Brain microvascular endothelial cell (primary cell): Measurements from ENCODE around the gene PAX2.

Experiments
- DNase-seq: peaks from one replicate; pipeline ENCODE4 v3.0.0-alpha.2; 2020
- H3K27ac ChIP-seq: fragments of 250-450 bp; sonication (Bioruptor Pico); 2 replicates; pipeline ENCODE4 v1.5.1; 2020; ENCODE audit warnings: mild to moderate bottlenecking, moderate library complexity
- H3K27me3 ChIP-seq: fragments of 250-450 bp; sonication (Bioruptor Pico); replicated peaks from 2 replicates; pipeline ENCODE4 v1.5.1; 2020; ENCODE audit warnings: mild to moderate bottlenecking
- H3K36me3 ChIP-seq: fragments of 250-450 bp; sonication (Bioruptor Pico); replicated peaks from 2 replicates; pipeline ENCODE4 v1.5.1; 2020; ENCODE audit warnings: mild to moderate bottlenecking
- H3K4me3 ChIP-seq: 2 replicates; pipeline ENCODE4 v1.5.1; 2011; ENCODE audit warnings: low read depth, mild to moderate bottlenecking, control low read depth, low read length, moderate library complexity
- in situ Hi-C: cut with HindIII; loops from 2 replicates; pipeline ENCODE4 v1.10.0; 2017; ENCODE audit warnings: low sequenced_read_pairs, low pct_ligation_motif_present
- TF ChIP-seq, protein P1 (sequence below): IDR thresholded peaks from 2 replicates; pipeline ENCODE4 v1.5.1; 2011; ENCODE audit warnings: low read depth, mild to moderate bottlenecking, moderate library complexity, low read length, control low read depth, inconsistent platforms; ENCODE audit errors: missing control alignments

PAX2 gene

DNA sequence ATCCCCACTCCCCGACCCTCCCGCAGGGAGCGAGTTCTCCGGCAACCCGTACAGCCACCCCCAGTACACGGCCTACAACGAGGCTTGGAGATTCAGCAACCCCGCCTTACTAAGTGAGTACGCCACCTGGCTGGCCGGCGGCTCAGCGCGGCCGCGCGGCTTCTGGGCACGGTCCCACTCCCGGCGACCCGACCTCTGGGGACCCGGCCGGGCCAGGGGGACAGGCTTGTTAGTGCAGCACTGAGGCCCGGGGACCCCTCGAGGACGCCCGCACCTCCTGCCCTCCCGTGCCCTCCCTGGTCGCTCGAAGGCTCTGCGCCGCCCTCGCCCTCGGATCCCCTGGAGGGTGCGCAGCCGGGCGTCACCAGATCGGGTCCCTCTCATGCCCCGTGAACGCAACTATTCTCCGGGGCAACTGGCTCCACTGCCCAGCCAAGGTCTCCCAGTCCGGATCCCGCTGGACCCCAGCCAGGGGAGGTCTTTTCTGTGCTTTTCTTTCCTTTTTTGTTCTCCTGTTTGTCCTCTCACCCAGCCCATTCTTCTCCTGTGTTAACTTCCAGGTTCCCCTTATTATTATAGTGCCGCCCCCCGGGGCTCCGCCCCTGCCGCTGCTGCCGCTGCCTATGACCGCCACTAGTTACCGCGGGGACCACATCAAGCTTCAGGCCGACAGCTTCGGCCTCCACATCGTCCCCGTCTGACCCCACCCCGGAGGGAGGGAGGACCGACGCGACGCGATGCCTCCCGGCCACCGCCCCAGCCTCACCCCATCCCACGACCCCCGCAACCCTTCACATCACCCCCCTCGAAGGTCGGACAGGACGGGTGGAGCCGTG, 81.8 kb downstream of the PAX2 start:
- no peak for DNase-seq
- in situ Hi-C loops: no loop called here
- TF ChIP-seq, protein P1, sequence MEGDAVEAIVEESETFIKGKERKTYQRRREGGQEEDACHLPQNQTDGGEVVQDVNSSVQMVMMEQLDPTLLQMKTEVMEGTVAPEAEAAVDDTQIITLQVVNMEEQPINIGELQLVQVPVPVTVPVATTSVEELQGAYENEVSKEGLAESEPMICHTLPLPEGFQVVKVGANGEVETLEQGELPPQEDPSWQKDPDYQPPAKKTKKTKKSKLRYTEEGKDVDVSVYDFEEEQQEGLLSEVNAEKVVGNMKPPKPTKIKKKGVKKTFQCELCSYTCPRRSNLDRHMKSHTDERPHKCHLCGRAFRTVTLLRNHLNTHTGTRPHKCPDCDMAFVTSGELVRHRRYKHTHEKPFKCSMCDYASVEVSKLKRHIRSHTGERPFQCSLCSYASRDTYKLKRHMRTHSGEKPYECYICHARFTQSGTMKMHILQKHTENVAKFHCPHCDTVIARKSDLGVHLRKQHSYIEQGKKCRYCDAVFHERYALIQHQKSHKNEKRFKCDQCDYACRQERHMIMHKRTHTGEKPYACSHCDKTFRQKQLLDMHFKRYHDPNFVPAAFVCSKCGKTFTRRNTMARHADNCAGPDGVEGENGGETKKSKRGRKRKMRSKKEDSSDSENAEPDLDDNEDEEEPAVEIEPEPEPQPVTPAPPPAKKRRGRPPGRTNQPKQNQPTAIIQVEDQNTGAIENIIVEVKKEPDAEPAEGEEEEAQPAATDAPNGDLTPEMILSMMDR: peak; percentile 25
- Histone ChIP-seq H3K4me3 (no peak overlapping the region), H3K27me3 (peaks cover 94% of the 10 kb centered on the region), H3K36me3 (no peaks in the 10 kb centered on the region), H3K27ac (no peak overlapping the region)

DNA sequence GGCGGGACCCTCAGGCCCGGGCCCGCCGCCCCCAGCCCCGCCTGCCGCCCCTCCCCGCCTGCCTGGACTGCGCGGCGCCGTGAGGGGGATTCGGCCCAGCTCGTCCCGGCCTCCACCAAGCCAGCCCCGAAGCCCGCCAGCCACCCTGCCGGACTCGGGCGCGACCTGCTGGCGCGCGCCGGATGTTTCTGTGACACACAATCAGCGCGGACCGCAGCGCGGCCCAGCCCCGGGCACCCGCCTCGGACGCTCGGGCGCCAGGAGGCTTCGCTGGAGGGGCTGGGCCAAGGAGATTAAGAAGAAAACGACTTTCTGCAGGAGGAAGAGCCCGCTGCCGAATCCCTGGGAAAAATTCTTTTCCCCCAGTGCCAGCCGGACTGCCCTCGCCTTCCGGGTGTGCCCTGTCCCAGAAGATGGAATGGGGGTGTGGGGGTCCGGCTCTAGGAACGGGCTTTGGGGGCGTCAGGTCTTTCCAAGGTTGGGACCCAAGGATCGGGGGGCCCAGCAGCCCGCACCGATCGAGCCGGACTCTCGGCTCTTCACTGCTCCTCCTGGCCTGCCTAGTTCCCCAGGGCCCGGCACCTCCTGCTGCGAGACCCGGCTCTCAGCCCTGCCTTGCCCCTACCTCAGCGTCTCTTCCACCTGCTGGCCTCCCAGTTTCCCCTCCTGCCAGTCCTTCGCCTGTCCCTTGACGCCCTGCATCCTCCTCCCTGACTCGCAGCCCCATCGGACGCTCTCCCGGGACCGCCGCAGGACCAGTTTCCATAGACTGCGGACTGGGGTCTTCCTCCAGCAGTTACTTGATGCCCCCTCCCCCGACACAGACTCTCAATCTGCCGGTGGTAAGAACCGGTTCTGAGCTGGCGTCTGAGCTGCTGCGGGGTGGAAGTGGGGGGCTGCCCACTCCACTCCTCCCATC, 82.7 kb downstream of the PAX2 start:
- no peak for DNase-seq
- no peak overlapping the region for H3K27ac ChIP-seq
- in situ Hi-C loops: no loop called here
- TF ChIP-seq, protein P1: no peak
- H3K36me3 ChIP-seq: no peaks in the 10 kb centered on the region
- H3K27me3 ChIP-seq: peaks cover 95% of the 10 kb centered on the region
- no peak overlapping the region for H3K4me3 ChIP-seq

DNA sequence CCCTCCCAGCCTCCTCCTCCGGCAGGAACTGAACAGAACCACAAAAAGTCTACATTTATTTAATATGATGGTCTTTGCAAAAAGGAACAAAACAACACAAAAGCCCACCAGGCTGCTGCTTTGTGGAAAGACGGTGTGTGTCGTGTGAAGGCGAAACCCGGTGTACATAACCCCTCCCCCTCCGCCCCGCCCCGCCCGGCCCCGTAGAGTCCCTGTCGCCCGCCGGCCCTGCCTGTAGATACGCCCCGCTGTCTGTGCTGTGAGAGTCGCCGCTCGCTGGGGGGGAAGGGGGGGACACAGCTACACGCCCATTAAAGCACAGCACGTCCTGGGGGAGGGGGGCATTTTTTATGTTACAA, 83.3 kb downstream of the PAX2 start:
- TF ChIP-seq, protein P1: no peak
- DNase-seq: no peak
- H3K27me3 ChIP-seq: peaks cover 94% of the 10 kb centered on the region
- no peaks in the 10 kb centered on the region for H3K36me3 ChIP-seq
- no peak overlapping the region for H3K27ac ChIP-seq
- no peak overlapping the region for H3K4me3 ChIP-seq
- in situ Hi-C loops: no loop called here

DNA sequence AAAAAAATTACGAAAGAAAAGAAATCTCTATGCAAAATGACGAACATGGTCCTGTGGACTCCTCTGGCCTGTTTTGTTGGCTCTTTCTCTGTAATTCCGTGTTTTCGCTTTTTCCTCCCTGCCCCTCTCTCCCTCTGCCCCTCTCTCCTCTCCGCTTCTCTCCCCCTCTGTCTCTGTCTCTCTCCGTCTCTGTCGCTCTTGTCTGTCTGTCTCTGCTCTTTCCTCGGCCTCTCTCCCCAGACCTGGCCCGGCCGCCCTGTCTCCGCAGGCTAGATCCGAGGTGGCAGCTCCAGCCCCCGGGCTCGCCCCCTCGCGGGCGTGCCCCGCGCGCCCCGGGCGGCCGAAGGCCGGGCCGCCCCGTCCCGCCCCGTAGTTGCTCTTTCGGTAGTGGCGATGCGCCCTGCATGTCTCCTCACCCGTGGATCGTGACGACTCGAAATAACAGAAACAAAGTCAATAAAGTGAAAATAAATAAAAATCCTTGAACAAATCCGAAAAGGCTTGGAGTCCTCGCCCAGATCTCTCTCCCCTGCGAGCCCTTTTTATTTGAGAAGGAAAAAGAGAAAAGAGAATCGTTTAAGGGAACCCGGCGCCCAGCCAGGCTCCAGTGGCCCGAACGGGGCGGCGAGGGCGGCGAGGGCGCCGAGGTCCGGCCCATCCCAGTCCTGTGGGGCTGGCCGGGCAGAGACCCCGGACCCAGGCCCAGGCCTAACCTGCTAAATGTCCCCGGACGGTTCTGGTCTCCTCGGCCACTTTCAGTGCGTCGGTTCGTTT, 83.9 kb downstream of the PAX2 start:
- H3K4me3 ChIP-seq: no peak overlapping the region
- TF ChIP-seq, protein P1: no peak

DNA sequence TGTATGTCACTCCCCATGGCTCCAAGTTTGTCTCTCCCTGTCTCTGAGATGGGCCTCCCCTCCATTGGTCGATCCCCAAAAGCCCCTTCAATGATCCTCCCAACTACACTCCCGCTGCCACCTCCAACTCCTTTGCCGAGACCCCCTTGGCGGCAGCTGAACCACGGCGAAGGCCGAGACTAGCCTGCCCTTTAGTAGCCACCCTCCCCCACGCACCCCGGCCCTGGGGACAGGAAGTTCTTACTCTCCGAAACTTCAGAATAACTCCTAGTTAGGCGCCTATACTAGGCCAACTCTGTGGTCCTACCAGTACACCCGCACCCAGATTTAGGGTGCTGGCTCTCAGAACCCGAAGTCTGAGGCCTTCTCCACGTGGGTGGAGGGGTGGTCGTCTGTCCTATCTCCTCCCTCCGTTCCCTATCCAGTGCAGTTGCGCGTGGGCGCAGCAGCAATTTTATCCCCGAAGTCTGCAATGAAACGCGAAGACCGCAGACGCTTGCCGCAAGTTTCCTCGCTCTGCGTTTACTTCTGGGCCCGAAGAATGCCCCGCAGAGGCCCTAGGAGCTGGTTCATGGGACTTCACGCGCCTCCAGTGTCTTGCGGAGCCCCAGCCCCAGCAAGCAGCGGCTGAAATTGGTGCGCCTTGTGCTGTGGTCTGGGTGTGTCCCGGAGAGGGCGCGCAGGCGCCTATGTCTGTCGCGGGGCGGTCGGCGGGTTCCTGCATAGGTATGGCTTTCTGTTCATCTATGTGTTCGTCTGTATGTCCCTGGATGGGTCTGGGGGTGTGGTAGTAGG, 84.7 kb downstream of the PAX2 start:
- in situ Hi-C loops: no loop called here
- no peak for DNase-seq
- Histone ChIP-seq H3K36me3 (no peaks in the 10 kb centered on the region), H3K4me3 (no peak overlapping the region), H3K27ac (no peak overlapping the region), H3K27me3 (peaks cover 85% of the 10 kb centered on the region)
- TF ChIP-seq, protein P1: no peak

More for the DNA sequence above, 83.9 kb downstream of the PAX2 start:
- Histone ChIP-seq H3K27ac (no peak overlapping the region), H3K27me3 (peaks cover 89% of the 10 kb centered on the region), H3K36me3 (no peaks in the 10 kb centered on the region)
- in situ Hi-C loops: no loop called here
- no peak for DNase-seq
